Neural cell (in vitro differentiated cells): ENCODE results near the gene MN1. TPM values are rescaled to one million over a fixed set of nuclear protein-coding genes. Genes with fewer than 3 reads are reported as not detected.

Experiments used
- H2AFZ ChIP-seq: fragments of 200-600, 300-800 bp; sonication (generic), shearing (Covaris generic); 2 replicates; pipeline ENCODE4 v1.6.0; 2014; ENCODE audit warnings: low read depth, mild to moderate bottlenecking, antibody characterized with exemption, low read length, moderate library complexity
- H3F3A ChIP-seq: fragments of 200-600 bp; shearing (Covaris generic); 2 replicates; pipeline ENCODE4 v1.6.1; 2016; ENCODE audit warnings: mild to moderate bottlenecking, moderate library complexity, mixed read lengths, antibody characterized with exemption, low read length; ENCODE audit not compliant: insufficient read depth, poor library complexity, severe bottlenecking
- H3K27ac ChIP-seq: fragments of 200-600, 300-800 bp; sonication (generic), shearing (Covaris generic); 2 replicates; pipeline ENCODE4 v1.5.1; 2014; ENCODE audit warnings: mild to moderate bottlenecking, low read length, moderate library complexity
- H3K27me3 ChIP-seq: fragments of 300-800, 200-600 bp; sonication (generic), shearing (Covaris generic); 2 replicates; pipeline ENCODE4 v1.6.0; 2014; ENCODE audit warnings: mild to moderate bottlenecking, low read depth, low read length, moderate library complexity; ENCODE audit not compliant: insufficient read depth
- H3K36me3 ChIP-seq: fragments of 300-800, 200-600 bp; sonication (generic), shearing (Covaris generic); 2 replicates; pipeline ENCODE4 v1.5.1; 2014; ENCODE audit warnings: mild to moderate bottlenecking, antibody characterized with exemption, low read length, moderate library complexity; ENCODE audit not compliant: insufficient read depth
- H3K4me2 ChIP-seq: fragments of 300-800, 200-600 bp; sonication (generic), shearing (Covaris generic); 2 replicates; pipeline ENCODE4 v1.6.0; 2014; ENCODE audit warnings: mild to moderate bottlenecking, low read length
- H3K4me3 ChIP-seq: fragments of 300-800, 200-600 bp; sonication (generic), shearing (Covaris generic); 2 replicates; pipeline ENCODE4 v1.5.1; 2014; ENCODE audit warnings: mild to moderate bottlenecking, low read length, moderate library complexity
- H3K79me2 ChIP-seq: fragments of 200-600 bp; shearing (Covaris generic); replicated peaks from 2 replicates; pipeline ENCODE4 v1.6.0; 2014; ENCODE audit warnings: mild to moderate bottlenecking, low read length, moderate library complexity; ENCODE audit not compliant: insufficient read depth
- H3K9ac ChIP-seq: fragments of 300-800, 200-600 bp; sonication (generic), shearing (Covaris generic); 2 replicates; pipeline ENCODE4 v1.6.1; 2016; ENCODE audit warnings: mild to moderate bottlenecking, low read length, mixed read lengths
- H3K9me2 ChIP-seq: fragments of 200-600 bp; shearing (Covaris generic); 2 replicates; pipeline ENCODE4 v1.6.1; 2016; ENCODE audit warnings: mild to moderate bottlenecking, low read length, mixed read lengths; ENCODE audit not compliant: insufficient read depth
- H3K9me3 ChIP-seq: fragments of 200-600, 300-800 bp; sonication (generic), shearing (Covaris generic); 2 replicates; pipeline ENCODE4 v1.6.1; 2016; ENCODE audit warnings: mild to moderate bottlenecking, mixed run types, low read length, moderate library complexity, mixed read lengths
- H4K20me1 ChIP-seq: fragments of 200-600 bp; shearing (Covaris generic); 2 replicates; pipeline ENCODE4 v1.6.1; 2016; ENCODE audit warnings: mild to moderate bottlenecking, mixed run types; ENCODE audit not compliant: insufficient read depth
- CTCF ChIP-seq: fragments of 450-650 bp; IDR thresholded peaks from 2 replicates; pipeline ENCODE4 v1.5.1; 2014; ENCODE audit warnings: antibody characterized with exemption, mild to moderate bottlenecking, moderate library complexity; ENCODE audit not compliant: poor library complexity, severe bottlenecking
- EP300 ChIP-seq: fragments of 450-650 bp; conservative IDR thresholded peaks from 2 replicates; pipeline ENCODE4 v1.6.1; 2014; ENCODE audit warnings: antibody characterized with exemption, mild to moderate bottlenecking, moderate library complexity; ENCODE audit not compliant: poor library complexity, severe bottlenecking
- EZH2 ChIP-seq: fragments of 200-600, 300-800 bp; shearing (Covaris generic), sonication (generic); IDR thresholded peaks from 2 replicates; pipeline ENCODE4 v1.6.1; 2014; ENCODE audit warnings: antibody characterized with exemption, low read length, borderline replicate concordance, mild to moderate bottlenecking; ENCODE audit not compliant: insufficient read depth, poor library complexity, severe bottlenecking
- MXI1 ChIP-seq: fragments of 450-650 bp; conservative IDR thresholded peaks from 2 replicates; pipeline ENCODE4 v1.6.1; 2014; ENCODE audit warnings: antibody characterized with exemption, mild to moderate bottlenecking; ENCODE audit not compliant: poor library complexity, severe bottlenecking
- POLR2AphosphoS5 ChIP-seq: IDR thresholded peaks from 2 replicates; pipeline ENCODE4 v1.6.1; 2012
- RAD21 ChIP-seq: fragments of 450-650 bp; conservative IDR thresholded peaks from 2 replicates; pipeline ENCODE4 v1.6.1; 2014; ENCODE audit warnings: antibody characterized with exemption, mild to moderate bottlenecking, moderate library complexity
- REST ChIP-seq: IDR thresholded peaks from 2 replicates; pipeline ENCODE4 v1.6.1; 2012; ENCODE audit warnings: borderline replicate concordance
- SMC3 ChIP-seq: fragments of 450-650 bp; conservative IDR thresholded peaks from 2 replicates; pipeline ENCODE4 v1.6.1; 2014; ENCODE audit warnings: antibody characterized with exemption, mild to moderate bottlenecking, moderate library complexity; ENCODE audit not compliant: poor library complexity
- TAF1 ChIP-seq: IDR thresholded peaks from 2 replicates; pipeline ENCODE4 v1.6.1; 2012; ENCODE audit warnings: low read depth
- polyA plus RNA-seq: library from polyadenylated mRNA; depleted of rRNA; stranded (reverse); fragments of >200 nt; gene quantifications from 2 replicates; pipeline ENCODE4 v1.2.3, GENCODE V29; 2014

MN1 gene
- polyA plus RNA-seq, 1 donor from 2014 or later, result 7.3 TPM

- Histone ChIP-seq H3F3A (no peaks in the 10 kb centered on the region), H3K27ac (no peak overlapping the region), H3K27me3 (no peaks in the 10 kb centered on the region), H3K4me3 (no peak overlapping the region), H3K9ac (no peak overlapping the region), H3K9me2 (no peaks in the 10 kb centered on the region), H2AFZ (no peak overlapping the region), H3K9me3 (no peaks in the 10 kb centered on the region), H4K20me1 (no peaks in the 10 kb centered on the region), H3K4me2 (no peak overlapping the region), H3K36me3 (no peaks in the 10 kb centered on the region), H3K79me2 (no peaks in the 10 kb centered on the region)
- TF ChIP-seq MXI1 (no peak), POLR2AphosphoS5 (no peak), EP300 (no peak), REST (no peak), TAF1 (no peak), CTCF (no peak), EZH2 (no peak), SMC3 (no peak), RAD21 (no peak)
Measured at GRCh38 chr22:27814993-27815392, 13.4 kb upstream of the MN1 start.

- Histone ChIP-seq H3K9ac (no peak overlapping the region), H3K4me2 (no peak overlapping the region), H3K9me2 (no peaks in the 10 kb centered on the region), H3K27me3 (no peaks in the 10 kb centered on the region), H3K4me3 (no peak overlapping the region), H4K20me1 (no peaks in the 10 kb centered on the region), H3F3A (no peaks in the 10 kb centered on the region), H3K9me3 (no peaks in the 10 kb centered on the region), H3K36me3 (no peaks in the 10 kb centered on the region), H2AFZ (no peak overlapping the region), H3K27ac (no peak overlapping the region), H3K79me2 (no peaks in the 10 kb centered on the region)
- TF ChIP-seq EZH2 (no peak), POLR2AphosphoS5 (no peak), TAF1 (no peak), RAD21 (no peak), MXI1 (no peak), SMC3 (no peak), CTCF (no peak), REST (no peak), EP300 (no peak)
Measured at GRCh38 chr22:27811778-27812177, 10.2 kb upstream of the MN1 start.
